Ramos (cell line): ENCODE measurements around the gene USP5.

Experiments used
- in situ Hi-C: fragments of 300-500 bp; cut with MboI; formaldehyde crosslinking; loops from one replicate; pipeline ENCODE4 v1.14.3; 2022; ENCODE audit warnings: low sequenced_read_pairs; ENCODE audit not compliant: unreplicated experiment

Gene USP5

DNA sequence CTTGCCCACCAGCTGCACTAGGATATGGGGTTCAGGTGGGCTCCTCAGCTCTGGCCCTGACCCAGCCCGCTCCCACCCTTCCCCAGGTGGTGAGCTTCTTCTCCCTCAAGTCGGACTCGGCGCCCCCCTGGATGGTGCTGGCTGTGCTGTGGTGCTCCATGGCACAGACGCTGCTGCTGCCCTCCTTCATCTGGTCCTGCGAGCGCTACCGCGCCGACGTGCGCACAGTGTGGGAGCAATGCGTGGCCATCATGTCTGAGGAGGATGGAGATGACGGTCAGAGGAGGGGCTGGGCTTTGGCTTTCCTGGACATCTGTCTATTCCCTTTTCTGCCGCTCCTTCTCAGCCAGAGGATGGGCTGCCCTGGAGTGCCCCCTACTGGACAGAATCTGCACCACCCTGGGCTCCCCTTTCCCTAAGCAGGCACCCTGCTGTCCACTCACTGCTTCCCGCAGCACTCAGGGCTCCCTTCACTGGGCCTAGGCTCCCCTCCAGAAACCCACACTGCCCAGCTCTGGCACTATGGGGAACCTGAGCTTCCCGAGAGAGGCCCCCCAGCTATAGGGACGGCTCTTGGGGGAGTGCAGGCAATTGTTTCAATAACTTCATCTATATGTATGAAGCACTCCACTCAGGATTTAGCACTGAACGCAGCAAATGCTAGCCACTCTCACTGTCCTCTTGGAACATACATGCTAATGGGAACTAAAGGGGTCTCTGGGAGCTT, 26.4 kb upstream of the USP5 start:
- in situ Hi-C loops, result no loop called here

GRCh38 chr12:6826125-6826733, 25.7 kb upstream of the USP5 start:
- in situ Hi-C loops, result no loop called here

DNA sequence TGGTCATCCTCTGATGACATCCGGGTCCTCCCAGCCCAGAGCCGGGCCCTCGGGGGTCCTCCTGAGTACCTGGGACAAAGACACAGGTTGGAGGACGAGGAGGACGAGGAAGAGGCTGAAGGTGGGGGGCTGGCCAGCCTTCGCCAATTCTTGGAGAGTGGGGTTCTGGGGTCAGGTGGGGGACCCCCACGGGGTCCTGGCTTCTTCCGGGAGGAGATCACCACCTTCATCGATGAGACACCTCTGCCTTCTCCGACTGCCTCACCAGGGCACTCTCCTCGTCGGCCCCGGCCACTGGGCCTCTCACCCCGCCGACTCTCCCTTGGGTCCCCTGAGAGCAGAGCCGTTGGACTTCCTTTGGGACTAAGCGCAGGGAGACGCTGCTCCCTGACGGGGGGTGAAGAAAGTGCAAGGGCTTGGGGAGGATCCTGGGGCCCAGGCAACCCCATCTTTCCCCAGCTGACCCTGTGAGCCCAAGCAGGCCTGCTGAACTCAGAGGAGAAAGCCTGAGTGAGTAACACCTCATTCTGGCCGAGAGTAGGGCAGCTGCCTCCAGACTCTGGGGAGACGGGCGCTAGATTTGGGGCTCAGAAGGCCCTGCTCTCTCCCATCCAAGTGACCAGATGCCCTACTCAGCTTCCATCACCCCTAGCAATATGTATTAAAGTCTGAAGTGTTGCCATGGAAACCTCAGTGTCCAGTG, 25.1 kb upstream of the USP5 start:
- in situ Hi-C loops, result no loop called here

DNA sequence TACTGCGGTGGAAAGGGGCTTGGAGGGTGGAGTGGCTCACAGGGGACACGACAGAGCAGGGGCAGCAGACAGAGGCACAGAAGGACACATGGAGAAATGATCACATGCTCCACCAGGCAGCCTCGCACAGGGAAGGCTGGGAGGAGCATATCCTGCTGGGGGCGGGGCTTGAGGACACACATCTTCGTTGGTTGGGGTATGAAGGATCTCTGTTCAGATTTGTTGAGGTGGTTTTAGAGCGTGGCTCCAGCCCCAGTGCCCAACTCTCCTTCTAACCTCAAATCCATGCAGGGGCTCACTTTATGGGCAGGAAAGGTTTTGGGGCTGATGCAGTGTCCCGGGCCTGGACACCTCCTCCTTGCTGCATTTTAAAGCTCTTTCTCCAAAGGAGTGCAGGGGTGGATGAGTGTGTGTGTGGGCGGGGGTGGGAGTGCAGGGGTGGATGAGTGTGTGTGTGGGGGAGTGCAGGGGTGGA, 24.5 kb upstream of the USP5 start:
- in situ Hi-C loops, result no loop called here

GRCh38 chr12:6827982-6828780, 23.8 kb upstream of the USP5 start, which contains the start of gene P3H3:
TSS of gene P3H3 (plus strand) at chr12:6828407. CDS start at chr12:6828441, 34 bp downstream.
- in situ Hi-C loops, result no loop called here

GRCh38 chr12:6828781-6829535, 23.0 kb upstream of the USP5 start:
- in situ Hi-C loops, result no loop called here

DNA sequence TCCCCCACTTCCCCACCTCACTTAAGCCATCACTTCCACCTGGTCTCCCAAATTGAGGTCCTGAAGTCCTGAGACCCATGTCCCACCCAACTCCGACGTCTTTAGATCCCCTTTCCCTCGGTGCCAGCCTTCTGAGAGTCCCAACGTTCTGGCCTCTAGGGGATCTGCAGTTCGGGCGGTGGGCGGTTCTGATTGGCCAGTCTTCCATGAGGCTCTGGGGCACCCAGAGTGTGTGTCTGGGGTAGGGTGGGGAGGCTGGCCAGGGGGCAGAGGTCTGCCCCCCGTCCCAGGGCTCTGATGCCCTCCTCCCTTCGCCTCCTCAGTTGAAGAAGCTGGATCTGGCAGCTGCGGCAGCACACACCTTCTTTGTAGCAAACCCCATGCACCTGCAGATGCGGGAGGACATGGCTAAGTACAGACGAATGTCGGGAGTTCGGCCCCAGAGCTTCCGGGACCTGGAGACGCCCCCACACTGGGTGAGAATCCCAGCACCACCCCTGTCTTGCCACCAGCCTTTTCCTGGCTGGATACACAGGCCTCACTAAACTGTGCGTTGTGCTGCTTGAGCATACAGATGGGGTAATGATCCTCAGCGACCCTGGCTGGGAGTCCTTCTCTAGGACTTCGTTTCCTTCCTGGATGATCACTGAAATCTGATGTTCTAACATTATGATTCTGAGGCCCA, 22.3 kb upstream of the USP5 start:
- in situ Hi-C loops, result loop anchor here (10.0 kb wide), 1 partner anchor 205 kb away; no protein-coding TSS in a partner anchor

DNA sequence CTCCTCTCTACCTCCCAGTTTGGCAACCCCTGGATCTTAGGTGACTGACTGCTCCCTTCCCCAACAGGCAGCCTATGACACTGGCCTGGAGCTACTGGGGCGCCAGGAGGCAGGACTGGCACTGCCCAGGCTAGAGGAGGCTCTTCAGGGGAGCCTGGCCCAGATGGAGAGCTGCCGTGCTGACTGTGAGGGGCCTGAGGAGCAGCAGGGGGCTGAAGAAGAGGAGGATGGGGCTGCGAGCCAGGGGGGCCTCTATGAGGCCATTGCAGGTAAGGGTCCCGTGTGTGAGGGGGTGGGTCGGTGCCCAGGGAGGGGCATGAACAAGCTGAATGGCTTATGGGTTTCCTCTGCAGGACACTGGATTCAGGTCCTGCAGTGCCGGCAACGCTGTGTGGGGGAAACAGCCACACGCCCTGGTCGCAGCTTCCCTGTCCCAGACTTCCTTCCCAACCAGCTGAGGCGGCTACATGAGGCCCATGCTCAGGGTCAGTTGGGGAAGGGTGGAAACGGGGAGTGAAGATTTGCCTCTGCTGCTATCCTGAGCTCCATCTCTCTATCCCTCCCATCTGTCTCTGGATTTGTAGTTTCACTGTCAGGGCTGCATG, 21.6 kb upstream of the USP5 start:
- in situ Hi-C loops, result loop anchor here (10.0 kb wide), 1 partner anchor 206 kb away; no protein-coding TSS in a partner anchor

DNA sequence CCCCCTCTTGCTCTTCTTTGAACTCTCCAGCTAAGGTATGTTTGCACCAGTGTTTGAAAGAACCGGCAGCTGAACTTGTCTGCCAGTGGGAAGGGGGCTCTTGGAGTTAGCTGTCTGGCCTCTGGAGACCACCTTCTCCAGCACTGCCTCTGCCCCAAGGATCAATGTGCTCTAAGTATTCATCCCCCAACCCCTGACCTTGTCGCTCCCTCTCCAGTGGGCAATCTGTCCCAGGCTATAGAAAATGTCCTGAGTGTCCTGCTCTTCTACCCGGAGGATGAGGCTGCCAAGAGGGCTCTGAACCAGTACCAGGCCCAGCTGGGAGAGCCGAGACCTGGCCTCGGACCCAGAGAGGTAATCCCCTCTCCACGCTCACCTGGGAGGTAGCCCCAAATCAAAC, 21.0 kb upstream of the USP5 start:
- in situ Hi-C loops, result loop anchor here (10.0 kb wide), 1 partner anchor 206 kb away; no protein-coding TSS in a partner anchor

DNA sequence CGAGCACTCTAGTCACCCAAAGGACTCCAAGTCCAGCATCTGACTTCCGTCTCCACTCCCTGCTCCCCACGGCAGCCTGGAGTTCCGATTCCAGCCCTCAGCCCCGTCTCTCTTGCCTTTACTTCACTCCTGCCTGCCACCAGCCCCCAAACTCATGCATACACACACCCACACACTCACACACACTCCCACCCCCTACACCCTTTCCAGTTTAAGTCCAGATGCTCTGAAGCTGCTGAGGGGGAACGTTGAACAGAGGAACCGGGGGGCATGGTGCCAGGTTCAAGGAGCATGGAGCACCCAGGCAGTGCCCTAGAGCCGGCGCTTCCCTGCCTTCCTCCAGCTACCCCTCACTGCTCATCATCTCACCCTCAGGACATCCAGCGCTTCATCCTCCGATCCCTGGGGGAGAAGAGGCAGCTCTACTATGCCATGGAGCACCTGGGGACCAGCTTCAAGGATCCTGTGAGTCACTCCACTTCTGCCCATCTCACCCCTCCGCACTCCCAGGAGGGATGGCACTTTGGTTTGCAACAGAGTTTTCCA, 20.4 kb upstream of the USP5 start:
- in situ Hi-C loops, result loop anchor here (10.0 kb wide), 1 partner anchor 207 kb away; no protein-coding TSS in a partner anchor

GRCh38 chr12:6832125-6832524, 19.8 kb upstream of the USP5 start:
- in situ Hi-C loops, result loop anchor here (10.0 kb wide), 1 partner anchor 207 kb away; no protein-coding TSS in a partner anchor

GRCh38 chr12:6833189-6833890, 18.6 kb upstream of the USP5 start:
- in situ Hi-C loops, result loop anchor here (10.0 kb wide), 1 partner anchor 209 kb away; no protein-coding TSS in a partner anchor

- in situ Hi-C loops, result loop anchor here (10.0 kb wide), 1 partner anchor 209 kb away; no protein-coding TSS in a partner anchor
These were observed 17.7 kb upstream of the USP5 start for GRCh38 chr12:6834254-6834653.

- in situ Hi-C loops, result loop anchor here (10.0 kb wide), 1 partner anchor 210 kb away; no protein-coding TSS in a partner anchor
These were observed 17.1 kb upstream of the USP5 start for GRCh38 chr12:6834873-6835272.

DNA sequence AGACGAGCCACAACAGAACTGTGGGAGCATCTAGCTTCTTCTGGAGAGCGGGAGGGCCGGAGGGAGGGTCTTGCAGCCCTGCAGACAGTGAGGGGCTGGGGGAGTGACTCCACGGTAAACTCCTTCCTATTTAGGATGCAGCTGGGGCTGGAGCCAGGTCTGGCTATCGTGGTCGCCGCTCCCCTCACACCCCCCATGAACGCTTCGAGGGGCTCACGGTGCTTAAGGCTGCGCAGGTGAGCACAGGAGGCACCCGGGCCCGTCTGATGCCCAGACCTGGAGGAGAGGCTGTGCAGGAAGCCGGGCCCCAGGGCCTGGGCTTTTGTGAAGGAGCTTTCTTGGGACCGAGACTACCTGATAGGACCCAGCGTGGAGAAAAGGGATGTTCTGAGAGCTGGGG, 15.1 kb upstream of the USP5 start:
- in situ Hi-C loops, result loop anchor here (10.0 kb wide), 1 partner anchor 212 kb away; no protein-coding TSS in a partner anchor

DNA sequence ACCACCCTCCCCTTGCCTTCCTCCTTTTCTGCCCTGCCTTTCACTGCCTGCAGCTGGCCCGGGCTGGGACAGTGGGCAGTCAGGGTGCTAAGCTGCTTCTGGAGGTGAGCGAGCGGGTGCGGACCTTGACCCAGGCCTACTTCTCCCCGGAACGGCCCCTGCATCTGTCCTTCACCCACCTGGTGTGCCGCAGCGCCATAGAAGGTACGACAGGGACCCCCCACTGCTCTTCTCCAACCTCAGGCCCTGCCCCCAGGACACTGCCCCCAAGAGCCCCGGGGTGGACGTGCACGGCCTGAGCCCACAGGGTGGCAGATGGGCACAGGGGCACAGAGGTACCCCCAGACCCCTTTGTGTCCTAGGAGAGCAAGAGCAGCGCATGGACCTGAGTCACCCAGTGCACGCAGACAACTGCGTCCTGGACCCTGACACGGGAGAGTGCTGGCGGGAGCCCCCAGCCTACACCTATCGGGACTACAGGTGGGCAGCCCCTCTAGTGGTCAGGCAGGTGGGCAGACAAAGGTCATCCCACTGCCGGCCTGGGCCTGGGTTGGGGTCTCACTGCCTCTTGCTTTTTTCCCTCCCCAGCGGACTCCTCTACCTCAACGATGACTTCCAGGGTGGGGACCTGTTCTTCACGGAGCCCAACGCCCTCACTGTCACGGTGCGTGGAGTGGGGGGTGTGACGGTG, 14.4 kb upstream of the USP5 start:
- in situ Hi-C loops, result loop anchor here (10.0 kb wide), 1 partner anchor 213 kb away; no protein-coding TSS in a partner anchor
